Activated CD4-positive, alpha-beta T cell treated with anti-CD3 and anti-CD28 coated beads for 4 hours (primary cell): ENCODE data around the gene SRPRB.

Experiments
- DNase-seq, 2 donors: peaks; one replicate each; pipeline ENCODE4 v3.0.0-alpha.2; 2020

Gene SRPRB

DNA sequence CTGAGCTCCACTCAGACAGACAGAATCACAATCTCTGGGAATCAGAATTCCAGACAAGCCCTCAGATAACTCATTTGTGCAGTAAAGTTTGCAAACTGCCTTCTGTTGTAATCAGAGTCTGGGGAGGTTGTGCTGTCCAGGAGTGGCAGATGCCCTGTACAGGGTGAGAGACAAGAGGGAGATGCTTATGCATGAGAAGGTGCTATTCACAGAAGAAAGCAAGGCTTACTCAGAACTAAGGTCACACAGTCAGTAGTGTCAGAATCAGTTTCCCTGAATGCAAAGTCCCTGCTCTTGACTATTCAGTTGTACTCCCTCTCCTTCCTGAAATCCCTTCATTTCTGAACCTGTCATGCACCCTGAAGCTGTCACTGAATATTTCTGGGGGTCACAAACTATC, 43.7 kb downstream of the SRPRB start:
- DNase-seq, result no peak

DNA sequence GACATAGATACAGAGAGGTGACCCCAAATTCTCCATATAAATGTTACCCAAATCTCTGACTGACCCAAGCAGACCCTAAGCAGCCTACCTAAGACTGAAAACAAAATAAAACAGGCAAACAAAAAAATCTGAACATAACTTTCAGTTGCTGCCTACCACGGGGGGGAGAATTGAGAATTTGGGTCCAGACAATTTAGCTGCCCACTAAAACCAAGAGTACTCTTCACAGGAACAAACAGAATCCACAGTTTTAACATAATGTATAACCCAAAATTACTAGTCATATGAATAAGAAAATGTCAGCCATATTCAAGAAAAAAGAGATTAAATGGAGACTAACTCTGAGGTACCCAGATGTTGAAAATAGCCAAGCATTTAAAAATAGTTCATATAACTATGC, 44.4 kb downstream of the SRPRB start:
- DNase-seq, result no peak

DNA sequence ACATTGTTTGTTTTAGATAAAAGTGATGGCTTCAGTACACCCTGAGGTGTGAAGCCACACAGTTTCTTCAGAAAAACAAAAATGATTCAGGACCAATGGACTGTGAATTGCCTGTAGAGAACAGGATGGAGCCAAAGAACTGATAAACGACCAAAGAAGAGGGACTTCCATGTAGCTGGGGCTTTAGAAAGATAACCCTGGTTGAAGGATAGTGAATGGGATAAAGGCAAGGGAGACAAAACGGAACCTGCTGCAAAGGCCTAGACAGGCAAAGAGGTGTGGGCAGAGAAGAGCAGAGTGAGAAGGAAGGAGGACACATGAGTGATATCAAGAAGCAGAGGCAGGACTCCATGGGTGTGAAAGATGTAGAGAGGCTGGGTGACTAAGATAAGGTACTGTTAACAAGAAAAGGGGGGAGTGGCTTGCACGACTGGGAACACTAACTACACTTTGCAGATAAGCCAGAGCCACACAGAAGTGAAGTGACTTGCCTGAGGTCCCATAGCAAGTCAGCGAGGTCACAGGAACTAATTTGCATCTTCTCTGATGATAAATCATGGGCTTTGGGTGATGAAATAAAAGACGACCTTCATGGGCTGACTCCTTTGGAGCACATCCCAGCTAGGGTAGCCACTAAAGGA, 45.8 kb downstream of the SRPRB start:
- no peak for DNase-seq

DNA sequence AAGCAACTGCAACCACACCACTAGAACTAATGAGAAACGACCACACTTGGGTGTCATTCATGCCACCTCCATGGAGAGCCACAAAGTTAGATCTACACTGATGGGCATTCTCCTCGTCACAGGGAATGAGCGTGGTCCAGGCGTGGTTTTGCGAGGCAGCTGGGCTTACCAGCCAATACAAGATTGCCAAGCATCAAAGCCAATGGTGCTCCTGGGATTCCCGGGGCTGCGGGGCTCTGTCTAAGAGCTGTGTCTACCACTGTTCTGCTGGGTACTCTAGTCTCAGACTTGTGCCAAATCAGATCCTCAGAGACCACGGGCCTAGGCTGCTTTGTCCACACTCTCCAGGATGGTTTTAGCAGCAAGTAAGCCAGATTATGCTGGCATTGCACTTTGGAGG, 46.3 kb downstream of the SRPRB start:
- DNase-seq, result no peak

DNA sequence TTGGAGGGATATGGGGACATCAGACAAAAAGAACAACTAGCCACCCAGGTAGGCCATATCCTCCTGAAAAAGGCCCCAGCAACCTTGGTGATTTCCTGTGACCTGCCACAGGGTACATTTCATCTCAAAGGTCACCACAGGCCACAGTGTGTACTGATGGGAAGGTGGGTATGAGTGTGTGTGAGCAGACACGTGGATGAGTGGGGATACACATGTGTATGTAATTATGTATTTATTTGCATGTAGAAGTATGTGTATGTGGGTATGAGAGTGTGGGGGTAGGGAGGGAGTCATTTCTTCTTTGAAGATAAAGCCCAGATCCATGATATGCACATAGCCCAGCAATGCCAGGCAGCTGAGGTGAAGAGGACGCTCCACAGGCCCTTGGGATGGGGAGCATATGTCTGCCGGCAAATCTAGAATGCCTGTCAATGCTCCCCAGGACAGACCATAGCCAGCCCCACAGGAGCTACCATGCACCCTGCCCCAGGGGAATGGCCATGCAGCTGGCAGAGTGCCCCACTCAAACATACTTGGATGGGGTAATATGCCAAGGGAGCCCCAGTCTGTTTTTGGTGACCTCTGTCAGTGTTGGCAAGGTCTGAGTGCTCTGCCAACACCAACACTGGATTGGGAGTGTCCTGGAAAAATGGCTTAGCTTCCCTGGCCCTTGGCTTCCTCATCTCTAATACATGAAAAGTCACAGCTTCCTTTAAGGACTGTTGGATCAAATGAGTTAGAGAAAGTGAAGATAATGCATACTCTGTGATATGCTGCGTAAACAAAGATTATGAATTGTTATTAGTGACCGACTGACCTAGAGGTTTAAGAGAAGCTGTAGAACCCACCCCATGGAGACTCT, 47.7 kb downstream of the SRPRB start:
- DNase-seq, result no peak

DNA sequence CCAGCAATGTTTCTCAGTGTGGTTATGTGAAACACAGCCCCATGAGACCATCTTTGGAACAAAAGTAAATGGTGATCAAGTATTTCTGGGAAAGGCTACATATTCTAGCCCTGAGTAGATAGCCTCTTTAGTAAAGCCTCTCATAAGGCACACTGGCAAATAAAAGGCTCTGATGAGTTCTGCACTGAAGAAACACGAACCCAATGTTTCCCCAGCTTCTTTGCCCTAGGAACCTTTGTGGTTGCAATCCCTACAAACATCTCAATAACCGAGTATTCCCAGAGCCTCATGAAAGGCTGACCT, 48.3 kb downstream of the SRPRB start:
- DNase-seq, result no peak

DNA sequence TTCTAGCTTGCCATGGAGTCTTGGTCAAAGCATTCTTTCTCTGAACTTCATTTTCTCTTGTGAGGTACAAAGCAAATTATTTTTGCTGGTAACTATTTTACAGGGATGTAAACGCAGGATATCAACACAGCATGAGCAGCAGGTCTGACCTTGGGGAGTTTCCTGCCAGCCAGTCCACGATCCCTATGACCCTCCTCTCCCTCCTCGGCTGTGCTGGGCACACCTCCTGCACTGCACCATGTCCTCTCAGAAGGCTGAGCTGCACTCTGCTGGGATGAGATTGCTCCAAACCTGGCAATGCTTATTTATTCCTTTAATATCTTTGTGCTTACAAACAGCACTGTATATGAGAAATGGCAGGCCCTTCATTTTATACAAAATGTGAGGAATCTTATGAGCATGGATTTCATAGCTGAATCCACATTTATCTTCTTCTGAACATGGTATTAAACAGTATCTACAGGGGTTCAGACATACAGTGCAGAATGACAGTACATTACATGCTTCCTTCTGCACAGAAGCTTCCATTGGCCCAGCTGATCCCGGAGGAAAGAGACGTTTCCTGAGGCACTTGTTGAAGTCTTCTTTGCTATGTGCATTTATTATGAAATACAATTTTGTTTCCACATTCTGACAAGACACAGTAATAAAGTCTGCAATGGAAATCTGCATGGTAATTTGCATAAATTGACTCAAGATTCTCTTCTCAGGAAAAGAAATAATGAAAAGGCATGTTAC, 48.8 kb downstream of the SRPRB start:
- DNase-seq, result no peak

DNA sequence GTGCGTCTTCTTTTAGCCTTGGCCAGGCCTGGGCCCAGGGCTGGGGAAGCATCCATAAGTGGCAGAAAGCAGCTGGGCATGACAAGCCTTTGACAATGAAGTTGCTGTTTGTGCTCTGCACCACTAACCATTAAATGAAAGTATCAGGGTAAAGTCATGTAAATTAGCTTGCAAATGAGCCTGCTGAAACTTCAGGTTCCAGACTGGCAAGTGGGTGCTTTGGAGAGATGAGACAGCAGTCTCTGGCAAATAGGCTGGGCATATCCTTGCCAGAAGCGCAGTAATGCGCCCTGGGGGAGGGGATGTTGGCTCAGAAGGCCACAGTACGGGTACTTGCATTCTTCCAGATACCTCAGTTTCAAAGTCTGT, 49.4 kb downstream of the SRPRB start:
- DNase-seq, result no peak

DNA sequence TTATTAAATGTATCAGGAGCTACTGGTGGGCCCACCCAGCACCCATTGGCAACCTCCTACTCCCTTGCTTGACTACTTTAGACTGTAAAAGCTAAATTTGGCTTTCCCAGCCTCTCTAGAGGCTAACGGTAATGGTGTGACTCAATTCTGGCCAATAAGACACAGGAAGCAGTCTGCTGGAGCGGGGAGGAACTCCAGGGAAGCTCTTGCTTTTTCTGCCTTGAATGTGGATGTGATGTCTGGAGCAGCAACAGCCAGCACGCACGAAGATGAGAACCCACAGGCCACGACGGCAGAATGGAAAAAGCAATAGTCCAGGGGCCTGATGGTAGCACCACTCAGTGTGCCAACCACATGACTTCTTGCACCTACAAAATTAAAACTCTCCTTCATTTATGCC, 50.2 kb downstream of the SRPRB start:
- no peak for DNase-seq

DNA sequence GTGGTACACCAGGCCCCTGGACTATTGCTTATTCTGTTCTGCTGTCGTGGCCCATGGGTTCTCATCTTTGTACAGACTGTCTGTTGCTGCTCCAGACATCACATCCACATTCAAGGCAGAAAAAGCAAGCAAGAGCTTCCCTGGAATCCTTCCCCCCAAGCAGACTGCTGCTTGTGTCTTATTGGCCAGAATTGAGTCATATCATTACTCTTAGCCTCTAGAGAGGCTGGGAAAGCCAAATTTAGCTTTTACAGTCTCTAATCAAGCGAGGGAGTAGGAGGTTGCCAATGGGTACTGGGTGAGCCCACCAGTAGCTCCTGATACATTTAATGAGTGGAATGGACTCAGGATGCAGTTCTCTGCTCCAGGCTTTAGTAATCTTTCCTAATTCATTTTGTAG, 50.7 kb downstream of the SRPRB start:
- no peak for DNase-seq

DNA sequence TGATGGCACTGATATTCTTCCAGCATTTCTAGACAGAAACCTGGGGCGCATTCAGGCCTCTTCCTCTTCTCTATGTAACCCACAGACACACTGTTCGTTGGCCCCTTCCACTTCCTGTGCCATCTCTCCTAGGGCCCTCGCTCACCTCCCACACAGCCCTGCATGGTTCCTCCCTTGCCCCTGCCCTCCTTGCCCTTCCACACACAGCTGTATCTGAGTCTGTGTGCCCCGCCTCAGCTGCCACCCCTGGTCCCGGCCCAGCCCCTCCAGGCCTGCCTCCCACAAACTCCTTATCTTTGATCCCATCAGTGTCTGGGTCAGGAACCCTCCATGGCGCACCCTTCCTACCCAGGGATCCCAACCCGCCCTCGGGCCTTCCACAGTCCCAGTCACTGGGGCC, 52.2 kb downstream of the SRPRB start:
- no peak for DNase-seq

DNA sequence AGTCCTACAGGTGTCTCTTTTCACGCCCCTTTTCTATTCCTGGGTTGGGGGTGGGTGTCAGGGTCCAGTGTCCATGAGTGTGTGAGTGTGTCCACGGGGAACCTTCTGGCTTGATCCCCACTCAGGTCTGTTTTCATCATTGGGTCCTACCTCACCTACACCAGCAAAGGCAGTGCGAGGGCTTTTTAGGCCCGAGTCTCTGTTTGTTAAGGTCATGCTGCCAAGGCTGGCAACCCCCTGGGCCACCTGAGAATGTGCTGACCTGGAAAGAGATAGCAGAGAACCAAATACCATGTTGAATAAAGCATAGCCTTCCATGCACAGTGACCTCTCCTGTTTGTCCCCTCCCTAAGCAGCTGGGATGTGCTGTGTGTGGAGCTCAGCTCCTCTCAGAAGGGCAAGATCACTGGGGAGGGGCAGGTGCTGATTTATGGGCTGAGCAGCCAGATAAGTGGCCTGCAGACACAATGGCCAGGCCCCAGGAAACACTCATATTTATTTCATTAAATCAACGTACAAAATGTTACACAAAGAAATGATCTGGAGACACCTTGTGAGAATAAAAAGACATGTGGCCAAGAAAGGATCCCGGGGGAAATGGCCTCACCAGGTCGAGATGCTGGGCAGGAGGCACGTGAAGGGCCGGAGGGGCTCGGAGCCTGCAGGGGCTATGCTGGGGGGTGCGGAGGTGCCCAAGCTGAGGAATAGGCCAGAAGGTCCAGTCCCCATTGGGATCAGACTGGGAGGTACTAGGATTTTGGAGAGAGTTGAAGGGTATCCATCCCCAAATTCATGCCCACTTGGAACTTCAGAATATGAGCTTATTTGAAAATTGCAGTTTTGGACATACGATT, 54.0 kb downstream of the SRPRB start:
- no peak for DNase-seq

DNA sequence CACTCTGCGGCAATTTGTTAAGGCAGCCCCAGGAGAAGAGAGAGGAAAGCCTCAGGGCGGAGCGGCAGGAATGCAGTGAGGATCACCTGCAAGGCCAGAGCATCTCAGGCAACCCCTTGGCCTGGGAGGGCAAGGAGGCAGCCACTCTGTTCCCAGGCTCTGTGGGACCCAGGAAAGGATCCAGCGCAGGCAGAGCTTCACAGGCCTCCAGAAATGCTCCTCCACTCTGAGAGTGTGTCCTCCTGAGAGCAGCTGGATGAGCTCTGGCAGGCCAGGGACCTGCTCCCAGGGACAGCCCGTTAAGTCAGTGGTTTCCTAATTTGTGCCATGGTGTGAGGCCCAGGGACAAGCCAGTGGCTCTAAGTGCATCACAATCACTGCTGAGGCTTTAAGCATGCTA, 54.9 kb downstream of the SRPRB start:
- DNase-seq, result no peak

DNA sequence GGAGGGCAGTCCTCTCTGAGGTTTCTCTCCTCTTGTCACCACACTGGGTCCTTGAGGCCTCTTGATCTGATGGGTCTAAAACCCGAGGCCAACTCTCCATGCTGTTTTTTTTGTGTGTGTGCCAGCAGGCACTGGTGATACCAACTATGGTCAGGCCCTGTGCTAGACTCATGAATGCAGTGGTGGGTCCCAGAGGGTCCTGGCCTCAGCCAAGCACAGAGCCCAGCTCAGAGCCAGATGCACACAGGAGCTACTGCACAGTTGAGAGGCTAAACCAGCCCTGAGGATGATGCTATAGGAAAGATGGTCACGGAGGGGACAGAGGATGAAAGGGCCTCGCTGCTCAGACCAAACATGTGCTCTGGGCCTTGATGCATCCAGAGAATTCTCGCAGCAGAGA, 56.5 kb downstream of the SRPRB start:
- DNase-seq, result no peak

DNA sequence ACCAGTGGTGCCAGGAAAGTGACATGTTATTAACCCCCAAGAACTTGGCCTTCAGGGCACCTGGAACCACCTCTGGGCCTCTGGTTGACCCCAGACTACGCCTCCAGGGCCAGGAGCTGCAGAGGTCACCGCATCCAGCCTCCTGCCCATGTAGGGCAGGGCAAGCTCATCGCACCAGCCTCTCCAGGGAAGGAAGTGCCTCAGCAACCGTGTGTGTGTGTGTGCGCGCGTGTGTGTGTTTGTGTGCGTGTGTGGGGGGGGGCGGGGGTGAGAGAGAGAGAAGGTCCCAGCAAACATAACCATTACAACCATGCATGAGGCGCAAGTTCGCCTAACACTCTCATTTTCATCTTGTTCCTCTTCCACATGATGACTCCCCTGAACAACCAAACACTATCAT, 58.3 kb downstream of the SRPRB start:
- no peak for DNase-seq

DNA sequence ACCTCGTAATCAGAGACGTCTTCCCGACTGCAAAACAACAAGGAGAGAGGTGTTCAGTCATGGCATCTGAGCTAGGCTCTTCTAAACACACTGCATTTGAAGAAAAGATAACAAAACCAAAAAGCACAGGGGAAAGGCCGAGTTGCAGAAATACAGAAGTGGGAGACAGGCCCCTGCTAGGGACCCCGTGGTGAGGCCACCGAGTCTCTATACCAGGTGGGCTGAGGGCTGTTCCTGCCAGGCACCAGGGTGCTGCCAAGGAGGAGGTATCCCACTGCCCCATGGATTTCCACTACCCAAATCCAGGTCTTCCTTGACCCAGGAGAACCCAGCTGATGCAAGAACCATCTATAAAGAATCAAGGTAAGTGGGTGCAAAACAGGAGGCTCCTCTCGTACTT, 59.0 kb downstream of the SRPRB start:
- DNase-seq, result no peak

DNA sequence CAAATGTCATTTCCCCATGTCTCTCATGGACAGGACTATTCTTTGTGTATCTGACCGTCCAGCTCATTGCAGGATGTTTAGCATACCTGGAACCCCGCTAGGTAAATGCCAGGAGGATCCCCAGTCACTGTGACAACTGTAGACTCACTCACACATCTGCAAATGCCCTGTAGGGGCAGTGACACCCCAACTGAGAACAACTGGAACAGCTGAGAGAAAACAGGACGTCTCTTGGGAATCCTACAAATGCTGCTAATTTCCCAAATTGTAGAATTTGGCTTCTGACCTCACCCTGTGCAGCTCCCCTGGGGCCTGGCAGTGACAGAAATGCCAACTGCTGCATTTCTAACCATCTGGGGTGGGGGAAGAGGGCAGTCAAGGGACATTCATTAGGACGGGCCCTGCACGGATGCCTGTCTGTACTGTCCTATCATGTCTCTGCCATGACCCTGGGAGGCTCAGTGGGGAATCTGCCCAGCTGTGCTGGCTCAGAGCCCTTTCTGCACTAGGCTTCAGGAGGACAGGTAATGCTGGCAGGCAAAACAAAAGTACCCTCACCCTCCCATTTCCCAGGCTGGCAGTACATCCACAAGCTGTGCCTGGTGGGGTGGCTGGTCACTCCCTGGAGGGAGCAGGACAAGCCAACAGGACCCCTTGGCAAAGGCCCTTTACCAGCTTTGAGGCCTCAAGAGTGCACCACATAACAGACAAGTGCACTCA, 59.7 kb downstream of the SRPRB start:
- no peak for DNase-seq

DNA sequence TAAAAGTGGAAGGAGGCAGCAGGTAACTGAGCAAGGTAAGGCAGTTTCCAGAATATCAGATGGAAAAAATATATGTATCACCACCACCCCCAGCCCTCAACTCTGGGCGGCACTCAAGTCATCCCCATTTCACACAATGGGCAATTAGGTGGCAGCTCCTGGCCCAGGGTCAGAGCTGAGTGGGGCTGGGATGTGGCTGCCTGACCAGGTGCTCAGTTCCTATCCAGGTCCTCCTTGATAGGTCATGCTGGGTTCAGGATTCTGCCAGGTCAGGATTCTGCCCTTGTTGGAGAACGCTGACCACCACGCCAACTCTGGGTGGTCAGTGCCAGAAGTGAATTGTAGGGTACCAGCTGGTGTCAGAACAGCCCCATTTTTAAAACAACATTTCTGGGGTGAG, 60.5 kb downstream of the SRPRB start:
- no peak for DNase-seq

DNA sequence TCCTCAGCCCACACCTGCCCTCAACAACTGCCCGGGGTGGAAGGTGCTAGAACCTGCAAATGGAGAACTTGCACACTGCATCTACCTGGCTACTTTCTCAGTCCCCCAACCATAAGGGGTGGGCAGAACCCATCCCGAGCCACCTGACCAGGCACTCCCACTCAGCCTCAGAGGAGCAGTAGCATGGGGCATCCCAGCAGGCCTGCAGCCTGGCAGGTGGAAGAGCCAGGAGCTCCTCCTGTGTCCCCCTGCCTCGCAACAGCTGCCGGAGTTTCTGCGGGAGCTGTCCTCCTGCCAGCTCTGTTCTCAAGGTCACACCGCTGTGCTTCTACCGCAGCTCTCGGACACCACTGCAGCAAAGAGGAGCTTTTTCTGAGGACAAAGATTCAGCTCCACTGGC, 62.6 kb downstream of the SRPRB start:
- no peak for DNase-seq

DNA sequence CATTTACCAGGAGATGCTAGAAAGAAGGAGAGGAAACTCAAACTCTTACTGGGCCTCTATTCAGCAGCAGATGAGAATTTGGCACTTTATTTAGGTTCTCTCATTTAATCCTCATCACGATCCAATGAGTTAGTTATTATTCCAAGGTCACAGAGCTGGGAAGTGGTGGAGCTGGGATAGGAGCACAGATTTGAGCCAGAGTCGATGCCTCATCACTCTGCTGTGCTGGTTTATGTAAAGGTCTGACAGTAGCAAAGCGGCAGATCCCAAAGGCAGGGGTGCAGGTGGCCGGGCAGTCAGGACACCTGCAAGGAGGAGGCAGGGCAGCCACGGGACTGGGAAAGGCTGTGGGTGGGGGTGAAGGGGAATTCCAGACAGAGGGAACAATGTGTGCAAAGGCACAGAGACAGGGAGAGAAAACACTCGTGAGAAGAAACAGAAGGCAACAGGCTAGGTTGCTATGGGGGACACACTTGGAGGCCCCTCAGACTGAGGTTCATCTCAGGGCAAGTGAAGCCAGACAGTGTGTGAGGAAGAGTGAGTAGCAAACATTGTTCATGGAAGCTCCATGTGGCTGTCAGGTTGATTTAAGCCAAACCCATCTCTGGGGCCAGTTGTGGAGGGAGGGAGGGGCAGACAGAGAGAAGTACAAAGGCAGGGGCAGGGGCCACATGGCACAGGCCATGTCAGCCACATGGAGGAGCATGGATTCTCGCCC, 63.3 kb downstream of the SRPRB start:
- DNase-seq, result no peak

DNA sequence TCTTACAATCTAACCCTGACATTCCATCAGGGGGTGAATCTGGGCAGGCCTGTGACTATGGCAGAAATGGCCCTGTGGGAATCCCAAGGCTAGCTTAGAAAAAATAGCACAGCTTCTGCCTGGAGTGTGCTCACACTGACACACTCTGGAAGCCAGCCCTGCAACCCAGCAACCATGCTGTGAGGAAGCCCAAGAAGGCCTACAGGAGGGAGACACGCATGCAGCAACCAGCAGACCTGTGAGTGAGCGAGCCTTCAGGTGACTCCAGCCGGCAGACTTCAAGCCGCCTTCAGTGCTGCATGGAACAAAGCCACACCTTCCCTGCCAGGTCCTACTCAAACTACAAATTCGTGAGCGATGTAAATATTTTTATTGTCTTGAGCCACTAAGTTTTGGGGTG, 64.0 kb downstream of the SRPRB start:
- DNase-seq, result no peak

DNA sequence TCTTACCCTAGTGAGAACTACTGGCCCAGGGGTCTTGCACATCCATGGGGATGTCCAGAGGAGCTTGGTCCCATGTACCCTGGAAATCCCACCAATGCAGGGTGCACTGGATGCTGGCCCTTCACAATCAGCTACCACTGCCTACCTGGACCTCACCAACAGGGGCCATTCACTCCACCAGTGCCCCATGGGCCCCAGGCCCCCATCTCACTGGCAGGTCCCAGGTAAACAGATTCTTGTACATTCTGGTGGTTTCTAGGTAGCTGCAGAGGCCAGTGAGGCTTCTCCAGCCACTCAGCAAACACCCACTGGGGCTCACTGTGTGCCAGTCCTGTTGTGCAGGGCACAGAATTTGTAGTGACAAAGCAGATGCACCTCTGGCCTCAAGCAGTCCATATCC, 65.2 kb downstream of the SRPRB start:
- no peak for DNase-seq
